Activated effector memory CD4-positive, alpha-beta T cell treated with Interleukin-2 at 50 U/mL for 16 hours (primary cell): ENCODE data around the gene NAPB.

Experiments used
- DNase-seq: peaks from one replicate; pipeline ENCODE4 v3.0.0-alpha.2; 2020

The NAPB gene

GRCh38 chr20:23341073-23341472 is 80.2 kb downstream of the NAPB start:
- DNase-seq: no peak

GRCh38 chr20:23340524-23340923 is 80.8 kb downstream of the NAPB start:
- no peak for DNase-seq

GRCh38 chr20:23339986-23340385 is 81.3 kb downstream of the NAPB start:
- no peak for DNase-seq

DNA sequence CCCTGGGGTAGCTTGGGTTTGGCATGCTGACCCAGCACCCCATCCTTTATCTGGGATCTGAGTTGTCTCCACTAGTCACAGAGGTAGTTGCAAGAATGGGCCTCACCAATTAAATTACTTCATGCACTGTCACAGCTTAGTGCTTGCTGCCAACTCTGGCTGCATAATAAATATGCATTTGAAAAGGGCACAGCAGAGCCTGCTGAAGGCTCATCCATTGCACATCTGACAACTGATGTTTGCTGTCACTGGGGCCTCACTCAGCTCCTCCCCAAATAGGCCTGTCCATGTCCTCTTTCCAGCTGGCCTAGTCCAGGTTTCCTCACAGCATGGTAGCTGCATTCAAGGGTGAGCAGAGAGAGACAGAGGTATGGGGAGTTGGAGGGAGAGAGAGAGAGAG is 84.0 kb downstream of the NAPB start:
- DNase-seq: no peak

GRCh38 chr20:23336476-23336875 is 84.8 kb downstream of the NAPB start:
- no peak for DNase-seq

DNA sequence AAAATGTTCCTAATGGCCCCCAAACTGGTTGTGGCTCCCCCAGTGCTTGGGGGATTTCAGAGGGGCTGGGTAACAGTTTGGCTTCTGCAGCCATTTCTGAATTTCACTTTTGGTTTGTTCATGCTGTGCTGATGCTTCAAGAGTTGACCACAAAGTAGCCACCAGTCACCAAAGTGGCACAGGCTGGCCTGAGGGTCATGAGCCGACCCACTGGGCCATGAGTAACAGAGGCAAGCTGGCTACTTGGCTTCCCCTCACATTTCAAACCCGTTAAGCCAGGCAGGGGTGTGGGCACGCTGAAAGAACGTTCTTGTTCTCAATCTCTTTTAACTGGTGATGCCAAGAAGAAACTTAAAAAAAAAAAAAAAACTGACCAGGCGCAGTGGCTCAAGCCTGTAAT is 85.8 kb downstream of the NAPB start:
- DNase-seq: no peak

DNA sequence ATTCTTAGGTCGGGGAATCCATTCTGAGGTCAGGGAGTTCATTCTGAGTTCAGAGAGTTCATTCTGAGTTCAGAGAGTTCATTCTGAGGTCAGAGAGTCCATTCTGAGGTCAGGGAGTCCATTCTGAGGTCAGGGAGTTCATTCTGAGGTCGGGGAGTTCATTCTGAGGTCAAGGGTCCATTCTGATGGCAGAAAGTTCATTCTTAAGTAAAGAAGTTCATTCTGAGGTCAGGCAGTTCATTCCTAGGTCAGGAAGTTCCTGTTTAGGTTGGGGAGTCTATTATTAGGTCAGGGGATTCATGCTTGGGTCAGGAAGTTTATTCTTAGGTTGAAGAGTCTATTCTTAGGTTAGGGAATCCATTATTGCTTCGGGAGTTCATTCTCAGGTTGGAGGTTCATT is 87.2 kb downstream of the NAPB start:
- no peak for DNase-seq

- DNase-seq: no peak
These were observed 88.8 kb downstream of the NAPB start for GRCh38 chr20:23332467-23332866.

- no peak for DNase-seq
These were observed 89.6 kb downstream of the NAPB start for GRCh38 chr20:23331450-23332350.

DNA sequence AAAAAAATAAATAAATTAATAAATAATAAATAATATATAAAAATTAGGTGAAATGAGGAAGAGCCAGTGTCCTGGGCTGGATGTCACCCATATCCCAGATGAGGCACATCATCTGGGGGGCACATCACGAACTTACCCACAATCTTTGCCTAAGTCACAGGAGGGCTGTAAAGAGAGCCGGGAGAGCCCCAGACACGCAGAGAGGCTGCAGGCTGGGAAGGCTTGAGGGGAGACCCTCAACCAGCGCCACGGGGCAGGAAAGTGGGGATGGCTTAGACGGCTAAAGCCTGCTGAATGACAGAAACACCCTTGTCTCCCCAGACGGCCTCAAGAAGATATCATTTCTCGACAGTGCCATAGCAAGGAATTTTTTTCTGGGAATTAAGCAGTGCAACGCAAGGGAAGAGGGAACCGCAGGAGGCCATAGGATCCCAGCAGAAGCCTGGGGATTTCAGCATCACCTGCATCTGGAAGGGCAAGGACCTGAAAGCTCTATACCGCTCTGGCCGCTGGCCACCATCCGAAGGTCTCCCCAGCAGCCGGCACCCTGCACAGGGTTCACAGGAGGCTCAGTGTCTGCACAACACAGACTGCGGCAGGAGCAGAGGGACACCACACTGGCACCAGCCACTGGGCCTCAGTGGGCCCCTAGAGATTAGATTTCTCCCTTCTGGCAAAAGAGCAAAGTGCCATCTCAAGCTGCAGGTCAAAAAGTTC is 93.5 kb downstream of the NAPB start:
- no peak for DNase-seq

GRCh38 chr20:23326774-23327173 is 94.5 kb downstream of the NAPB start:
- no peak for DNase-seq

DNA sequence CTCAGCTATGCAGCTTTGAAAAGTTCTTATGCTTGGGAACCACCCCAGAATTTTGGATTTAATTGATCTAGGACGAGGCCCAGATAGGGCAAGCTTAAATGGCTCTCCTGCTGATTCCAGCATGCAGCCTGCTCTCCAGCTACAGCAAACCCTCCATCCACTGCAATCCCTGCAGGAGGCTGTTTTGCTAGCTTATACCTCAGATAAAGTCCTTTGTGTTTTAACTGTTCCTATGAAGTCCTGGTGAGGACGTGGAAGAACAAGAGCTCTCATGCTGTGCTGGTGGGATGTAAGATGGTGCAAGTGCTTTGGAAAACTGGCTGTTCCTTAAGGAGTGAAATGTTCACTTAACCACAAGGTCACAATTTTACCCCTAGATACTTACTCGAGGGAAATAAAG is 96.2 kb downstream of the NAPB start:
- DNase-seq: no peak
